SU-DHL-6 (cell line): ENCODE data around the gene DNM1.

Experiments
- H2AFZ ChIP-seq: fragments of 200-600 bp; sonication (generic); 2 replicates; pipeline ENCODE4 v1.6.1; 2014; ENCODE audit warnings: low read depth, mild to moderate bottlenecking, moderate library complexity, mixed read lengths, antibody characterized with exemption, low read length; ENCODE audit not compliant: severe bottlenecking
- H3F3A ChIP-seq: fragments of 200-600 bp; shearing (Covaris generic); 2 replicates; pipeline ENCODE4 v1.6.0; 2016; ENCODE audit warnings: antibody characterized with exemption, mild to moderate bottlenecking; ENCODE audit not compliant: insufficient read depth
- H3K27ac ChIP-seq: fragments of 200-600 bp; sonication (generic); 2 replicates; pipeline ENCODE4 v1.5.1; 2016; ENCODE audit warnings: low read depth, mild to moderate bottlenecking, low read length, moderate library complexity, mixed read lengths
- H3K27me3 ChIP-seq: fragments of 200-600 bp; sonication (generic), shearing (Covaris generic); 2 replicates; pipeline ENCODE4 v1.6.0; 2014; ENCODE audit warnings: mild to moderate bottlenecking, low read length
- H3K36me3 ChIP-seq: fragments of 200-600 bp; sonication (generic); 2 replicates; pipeline ENCODE4 v1.6.1; 2014; ENCODE audit warnings: mild to moderate bottlenecking, low read length, mixed read lengths
- H3K4me2 ChIP-seq: fragments of 300-600, 200-600 bp; shearing (Covaris generic), sonication (generic); 2 replicates; pipeline ENCODE4 v1.6.0; 2014; ENCODE audit warnings: low read length, low read depth, mild to moderate bottlenecking; ENCODE audit not compliant: poor library complexity, severe bottlenecking
- H3K4me3 ChIP-seq: fragments of 200-600 bp; sonication (generic); 2 replicates; pipeline ENCODE4 v1.5.1; 2014; ENCODE audit warnings: antibody characterized with exemption, low read length, mild to moderate bottlenecking, mixed read lengths; ENCODE audit not compliant: insufficient read depth, poor library complexity, severe bottlenecking
- H3K79me2 ChIP-seq: fragments of 200-600 bp; sonication (generic); 2 replicates; pipeline ENCODE4 v1.6.1; 2014; ENCODE audit warnings: mild to moderate bottlenecking, low read length, moderate library complexity; ENCODE audit not compliant: insufficient read depth
- H3K9ac ChIP-seq: fragments of 200-600 bp; sonication (generic); 2 replicates; pipeline ENCODE4 v1.7.0; 2014; ENCODE audit warnings: mild to moderate bottlenecking, low read length
- H3K9me2 ChIP-seq: fragments of 200-600 bp; sonication (generic); replicated peaks from 2 replicates; pipeline ENCODE4 v1.6.1; 2014; ENCODE audit warnings: low read length; ENCODE audit not compliant: insufficient read depth
- H3K9me3 ChIP-seq: fragments of 200-600 bp; sonication (generic); 2 replicates; pipeline ENCODE4 v1.6.1; 2014; ENCODE audit warnings: low read length, mixed read lengths; ENCODE audit not compliant: insufficient read depth
- H4K20me1 ChIP-seq: fragments of 200-600 bp; sonication (generic); 2 replicates; pipeline ENCODE4 v1.6.1; 2014; ENCODE audit warnings: low read depth, mild to moderate bottlenecking, antibody characterized with exemption, low read length, moderate library complexity, mixed read lengths
- CTCF ChIP-seq: fragments of 200-600 bp; sonication (generic); IDR thresholded peaks from one replicate; pipeline ENCODE4 v1.5.1; 2017; ENCODE audit warnings: antibody characterized with exemption, mild to moderate bottlenecking, low read length, moderate library complexity; ENCODE audit not compliant: insufficient read depth, poor library complexity, severe bottlenecking
- EZH2phosphoT487 ChIP-seq: fragments of 200-600 bp; sonication (generic), shearing (Covaris generic); conservative IDR thresholded peaks from 2 replicates; pipeline ENCODE4 v1.6.1; 2018; ENCODE audit warnings: mild to moderate bottlenecking, antibody characterized with exemption, low read length, moderate library complexity, mixed read lengths

Gene DNM1

DNA sequence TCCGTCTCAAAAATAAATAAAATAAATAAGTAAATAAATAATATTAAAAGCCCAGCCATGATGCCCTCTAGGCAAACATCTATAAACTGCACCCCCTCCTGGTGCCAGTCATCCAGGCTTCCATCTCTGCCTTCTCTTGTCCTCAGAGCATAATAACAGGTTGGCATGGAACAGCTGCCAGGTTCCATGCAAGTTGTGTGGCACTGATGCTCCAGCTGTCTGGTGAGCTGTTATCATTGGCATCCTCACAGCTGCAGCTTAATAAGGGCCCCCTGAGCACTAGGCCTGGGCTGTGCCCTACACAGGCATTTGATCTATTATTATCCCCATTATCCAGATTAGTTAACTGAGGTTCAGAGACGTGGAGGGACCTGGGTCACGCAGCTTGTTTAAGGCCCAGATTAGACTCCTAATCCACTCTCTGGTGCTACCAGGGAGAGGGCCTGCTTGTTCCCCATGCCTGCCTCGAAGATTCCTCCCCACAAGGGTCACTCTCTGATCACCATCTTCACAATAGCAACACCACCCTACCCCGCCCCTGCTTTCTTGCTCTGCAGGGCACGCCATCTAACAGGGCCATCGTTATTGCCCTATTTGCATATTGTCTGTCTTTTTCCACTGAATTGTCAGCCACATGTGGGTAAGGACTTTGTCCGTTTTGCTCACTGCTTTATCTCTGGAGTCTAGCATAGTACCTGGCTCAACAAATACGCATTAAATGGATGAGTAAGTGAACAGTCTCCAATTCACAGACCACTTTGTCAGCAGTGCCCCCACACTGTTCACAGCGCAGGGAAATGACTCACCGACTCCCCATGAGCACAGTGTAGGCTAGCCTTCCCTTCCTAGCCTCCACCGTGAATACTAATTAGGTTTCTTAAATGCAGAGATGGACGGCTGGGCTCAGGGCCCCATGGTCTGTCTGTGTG lies 1.5 kb upstream of the DNM1 start:
- no peaks in the 10 kb centered on the region for H3K36me3 ChIP-seq
- no peak for TF ChIP-seq EZH2phosphoT487
- TF ChIP-seq CTCF: no peak
- no peaks in the 10 kb centered on the region for H3K9me2 ChIP-seq
- H4K20me1 ChIP-seq: no peaks in the 10 kb centered on the region
- no peaks in the 10 kb centered on the region for H3F3A ChIP-seq
- H3K9ac ChIP-seq: no peak overlapping the region
- H3K4me3 ChIP-seq: no peak overlapping the region
- H3K4me2 ChIP-seq: no peak overlapping the region
- H3K27ac ChIP-seq: no peak overlapping the region
- H3K9me3 ChIP-seq: no peaks in the 10 kb centered on the region
- no peak overlapping the region for H2AFZ ChIP-seq
- H3K27me3 ChIP-seq: no peaks in the 10 kb centered on the region
- H3K79me2 ChIP-seq: no peaks in the 10 kb centered on the region

- H3K79me2 ChIP-seq: no peaks in the 10 kb centered on the region
- H2AFZ ChIP-seq: peak overlapping the region; percentile 98
- peak overlapping the region; percentile 29 for H3K4me3 ChIP-seq
Measured at GRCh38 chr9:128202648-128203023, 543 bp upstream of the DNM1 start.

GRCh38 chr9:128203707-128204551 lies 750 bp downstream of the DNM1 start:
- H3K9ac ChIP-seq: peak overlapping the region; percentile 54
- H3K27ac ChIP-seq: no peak overlapping the region
- H3K27me3 ChIP-seq: no peaks in the 10 kb centered on the region
- H3K9me2 ChIP-seq: no peaks in the 10 kb centered on the region
- no peaks in the 10 kb centered on the region for H3K79me2 ChIP-seq
- no peaks in the 10 kb centered on the region for H4K20me1 ChIP-seq
- H3K9me3 ChIP-seq: no peaks in the 10 kb centered on the region
- peak overlapping the region; percentile 89 for H2AFZ ChIP-seq
- no peaks in the 10 kb centered on the region for H3K36me3 ChIP-seq
- H3F3A ChIP-seq: no peaks in the 10 kb centered on the region
- peak overlapping the region; percentile 73 for H3K4me2 ChIP-seq
- H3K4me3 ChIP-seq: peak overlapping the region; percentile 63
- 0 out of 2 replicates have a peak, but pooled peaks have one; percentile 93 for TF ChIP-seq EZH2phosphoT487
- TF ChIP-seq CTCF: no peak

More at GRCh38 chr9:128202648-128203023, 543 bp upstream of the DNM1 start:
- H3F3A ChIP-seq: no peaks in the 10 kb centered on the region
- H4K20me1 ChIP-seq: no peaks in the 10 kb centered on the region
- H3K36me3 ChIP-seq: no peaks in the 10 kb centered on the region
- no peak overlapping the region for H3K27ac ChIP-seq
- no peaks in the 10 kb centered on the region for H3K9me3 ChIP-seq
- H3K27me3 ChIP-seq: no peaks in the 10 kb centered on the region
- TF ChIP-seq EZH2phosphoT487 (no peak), CTCF (no peak)
- peak overlapping the region; percentile 73 for H3K4me2 ChIP-seq
- 0 out of 2 replicates have a peak overlapping the region, but pooled peaks have one; percentile 12 for H3K9ac ChIP-seq
- no peaks in the 10 kb centered on the region for H3K9me2 ChIP-seq
